Esophagus squamous epithelium (tissue), 4 donors: Measurements from ENCODE around the gene ELMO1.

ENCODE experiments used
- CTCF ChIP-seq, 6 experiments: fragments of 450-650 bp in 4 of 6; fragments of 200-600 bp in 2 of 6; sonication (generic) in 2 of 6; IDR thresholded peaks; one replicate each; pipeline ENCODE4 v1.5.1; 2016 to 2019; ENCODE audit warnings: antibody characterized with exemption in 6 of 6, mild to moderate bottlenecking in 4 of 6, moderate library complexity in 4 of 6
- POLR2A ChIP-seq, 4 donors: fragments of 450-650 bp; IDR thresholded peaks; one replicate each; pipeline ENCODE4 v1.6.1; 2017; ENCODE audit warnings: antibody characterized with exemption in 4 of 4, mild to moderate bottlenecking in 4 of 4, moderate library complexity in 3 of 4

DNA sequence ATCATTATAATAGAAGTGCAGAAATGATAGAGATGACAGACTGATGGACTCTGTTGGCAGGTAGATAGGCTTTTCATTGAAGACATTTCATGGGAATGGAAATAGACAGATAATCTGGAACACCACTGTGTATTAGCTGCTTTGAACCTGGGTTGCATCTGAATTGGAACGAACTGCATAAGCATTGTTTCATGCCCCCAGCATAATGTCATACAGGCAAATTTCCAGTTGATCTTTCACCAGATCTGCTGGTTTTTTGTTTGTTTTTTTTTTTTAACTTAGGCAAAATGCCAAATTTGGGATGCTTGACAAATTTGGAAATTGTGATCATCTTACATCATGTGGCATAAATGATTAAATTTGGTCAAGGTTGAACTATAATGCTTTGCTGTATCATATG is 552.2 kb downstream of the ELMO1 start:
- TF ChIP-seq CTCF (IDR thresholded peaks at IDR 0.05): no peak
- TF ChIP-seq POLR2A (IDR thresholded peaks at IDR 0.05): no peak
